HepG2 (cell line): ENCODE data around the gene PLEKHG4. TPM values are rescaled to one million over a fixed set of nuclear protein-coding genes. Genes with fewer than 3 reads are reported as not detected.
A peak's percentile ranks its signal among the peaks of the same experiment; 100 is the strongest.

ENCODE experiments used
- EED ChIP-seq: sonication (generic); formaldehyde crosslinking; IDR thresholded peaks from 2 replicates; pipeline ENCODE4 v1.5.0; 2020; ENCODE audit warnings: mild to moderate bottlenecking, missing genetic modification reagents
- HNRNPL ChIP-seq: fragments of 200-400 bp; formaldehyde crosslinking; IDR thresholded peaks from 2 replicates; pipeline ENCODE4 v1.6.1; 2017; ENCODE audit warnings: mild to moderate bottlenecking, low read depth, low read length
- KDM2A ChIP-seq: sonication (generic); formaldehyde crosslinking; IDR thresholded peaks from 2 replicates; pipeline ENCODE4 v1.4.0; 2020; ENCODE audit warnings: low read depth, missing genetic modification reagents, borderline replicate concordance
- TIGD3 ChIP-seq: sonication (generic); formaldehyde crosslinking; IDR thresholded peaks from 2 replicates; pipeline ENCODE4 v1.5.1; 2020; ENCODE audit warnings: mild to moderate bottlenecking, missing genetic modification reagents, borderline replicate concordance
- ZBTB38 ChIP-seq: sonication (generic); formaldehyde crosslinking; IDR thresholded peaks from 2 replicates; pipeline ENCODE4 v1.5.1; 2020; ENCODE audit warnings: mild to moderate bottlenecking, missing genetic modification reagents
- ZBTB40 ChIP-seq, 2 experiments: fragments of 450-650 bp in 1 of 2; sonication (generic) in 1 of 2; formaldehyde crosslinking in 1 of 2; IDR thresholded peaks; 2 replicates each; pipeline versions ENCODE4 v1.6.1 to v1.8.0; 2016 to 2022; ENCODE audit warnings: antibody characterized with exemption in 1 of 2, mild to moderate bottlenecking in 1 of 2, missing genetic modification reagents in 1 of 2
- ZNF292 ChIP-seq: sonication (generic); formaldehyde crosslinking; IDR thresholded peaks from 2 replicates; pipeline ENCODE4 v1.8.1; 2022; ENCODE audit warnings: mild to moderate bottlenecking, low read depth, missing genetic modification reagents, borderline replicate concordance
- polyA plus RNA-seq, 8 experiments: library from polyadenylated mRNA; depleted of rRNA in 3 of 8; stranded (reverse) in 7 of 8; unstranded in 1 of 8; fragments of >200 nt; fragmentation: Illumina TruSeq in 4 of 8; extraction: Trizol in 4 of 8; gene quantifications; 2 replicates each; pipeline versions ENCODE4 v1.2.1 to v1.2.3, GENCODE V29; 2011 to 2016; ENCODE audit warnings: low read depth in 4 of 8, missing spikeins in 1 of 8, mixed read lengths in 1 of 8; ENCODE audit not compliant: insufficient read depth in 1 of 8
- total RNA-seq, 5 experiments: library from RNA; depleted of rRNA; stranded (reverse); fragments of >200 nt; fragmentation: Illumina TruSeq; extraction: Trizol; gene quantifications; 2 replicates each; pipeline ENCODE4 v1.2.3, GENCODE V29; 2016; ENCODE audit warnings: low read depth in 1 of 5
- TF ChIP-seq, protein P1 (sequence below): sonication (generic); formaldehyde crosslinking; IDR thresholded peaks from 2 replicates; pipeline ENCODE4 v1.4.0; 2020; ENCODE audit warnings: missing genetic modification reagents
- TF ChIP-seq, protein P2 (sequence below): sonication (generic); formaldehyde crosslinking; IDR thresholded peaks from 2 replicates; pipeline ENCODE4; 2020; ENCODE audit warnings: missing genetic modification reagents, mild to moderate bottlenecking, borderline replicate concordance
- TF ChIP-seq, protein P3 (sequence below): sonication (generic); formaldehyde crosslinking; IDR thresholded peaks from 2 replicates; pipeline ENCODE4 v1.4.0; 2020; ENCODE audit warnings: missing genetic modification reagents

Gene PLEKHG4
- total and polyA plus RNA-seq, 2 of the 13 experiments (the other 11 are each of a cell fraction or from before 2014, with no cell fraction given), result 7.1 to 13.6 TPM

GRCh38 chr16:67249178-67250044, 29.9 kb upstream of the PLEKHG4 start (continued):
- TF ChIP-seq ZNF292 (CRISPR knock-in tag), result 0 out of 2 replicates have a peak, but pooled peaks have one; percentile 18
- TF ChIP-seq, protein P1, sequence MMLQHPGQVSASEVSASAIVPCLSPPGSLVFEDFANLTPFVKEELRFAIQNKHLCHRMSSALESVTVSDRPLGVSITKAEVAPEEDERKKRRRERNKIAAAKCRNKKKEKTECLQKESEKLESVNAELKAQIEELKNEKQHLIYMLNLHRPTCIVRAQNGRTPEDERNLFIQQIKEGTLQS (CRISPR knock-in tag), result no peak
- TF ChIP-seq HNRNPL, result 0 out of 2 replicates have a peak, but pooled peaks have one; percentile 30
- TF ChIP-seq, protein P2, sequence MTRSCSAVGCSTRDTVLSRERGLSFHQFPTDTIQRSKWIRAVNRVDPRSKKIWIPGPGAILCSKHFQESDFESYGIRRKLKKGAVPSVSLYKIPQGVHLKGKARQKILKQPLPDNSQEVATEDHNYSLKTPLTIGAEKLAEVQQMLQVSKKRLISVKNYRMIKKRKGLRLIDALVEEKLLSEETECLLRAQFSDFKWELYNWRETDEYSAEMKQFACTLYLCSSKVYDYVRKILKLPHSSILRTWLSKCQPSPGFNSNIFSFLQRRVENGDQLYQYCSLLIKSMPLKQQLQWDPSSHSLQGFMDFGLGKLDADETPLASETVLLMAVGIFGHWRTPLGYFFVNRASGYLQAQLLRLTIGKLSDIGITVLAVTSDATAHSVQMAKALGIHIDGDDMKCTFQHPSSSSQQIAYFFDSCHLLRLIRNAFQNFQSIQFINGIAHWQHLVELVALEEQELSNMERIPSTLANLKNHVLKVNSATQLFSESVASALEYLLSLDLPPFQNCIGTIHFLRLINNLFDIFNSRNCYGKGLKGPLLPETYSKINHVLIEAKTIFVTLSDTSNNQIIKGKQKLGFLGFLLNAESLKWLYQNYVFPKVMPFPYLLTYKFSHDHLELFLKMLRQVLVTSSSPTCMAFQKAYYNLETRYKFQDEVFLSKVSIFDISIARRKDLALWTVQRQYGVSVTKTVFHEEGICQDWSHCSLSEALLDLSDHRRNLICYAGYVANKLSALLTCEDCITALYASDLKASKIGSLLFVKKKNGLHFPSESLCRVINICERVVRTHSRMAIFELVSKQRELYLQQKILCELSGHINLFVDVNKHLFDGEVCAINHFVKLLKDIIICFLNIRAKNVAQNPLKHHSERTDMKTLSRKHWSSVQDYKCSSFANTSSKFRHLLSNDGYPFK (CRISPR knock-in tag), result peak; percentile 22; the same call in 1 of the 2 replicates
- no peak for TF ChIP-seq TIGD3
- TF ChIP-seq KDM2A (CRISPR knock-in tag), result peak; percentile 64; the same call in 1 of the 2 replicates
- TF ChIP-seq ZBTB38 (CRISPR knock-in tag), result peak; percentile 16; the same call in 1 of the 2 replicates
- TF ChIP-seq EED, result peak; percentile 74; the same call in 1 of the 2 replicates
- TF ChIP-seq ZBTB40 (IDR thresholded peaks at IDR 0.05), result no peak
- TF ChIP-seq ZBTB40 (CRISPR knock-in tag; IDR thresholded peaks at IDR 0.05), result 0 out of 2 replicates have a peak, but pooled peaks have one; percentile 13
- TF ChIP-seq, protein P3, sequence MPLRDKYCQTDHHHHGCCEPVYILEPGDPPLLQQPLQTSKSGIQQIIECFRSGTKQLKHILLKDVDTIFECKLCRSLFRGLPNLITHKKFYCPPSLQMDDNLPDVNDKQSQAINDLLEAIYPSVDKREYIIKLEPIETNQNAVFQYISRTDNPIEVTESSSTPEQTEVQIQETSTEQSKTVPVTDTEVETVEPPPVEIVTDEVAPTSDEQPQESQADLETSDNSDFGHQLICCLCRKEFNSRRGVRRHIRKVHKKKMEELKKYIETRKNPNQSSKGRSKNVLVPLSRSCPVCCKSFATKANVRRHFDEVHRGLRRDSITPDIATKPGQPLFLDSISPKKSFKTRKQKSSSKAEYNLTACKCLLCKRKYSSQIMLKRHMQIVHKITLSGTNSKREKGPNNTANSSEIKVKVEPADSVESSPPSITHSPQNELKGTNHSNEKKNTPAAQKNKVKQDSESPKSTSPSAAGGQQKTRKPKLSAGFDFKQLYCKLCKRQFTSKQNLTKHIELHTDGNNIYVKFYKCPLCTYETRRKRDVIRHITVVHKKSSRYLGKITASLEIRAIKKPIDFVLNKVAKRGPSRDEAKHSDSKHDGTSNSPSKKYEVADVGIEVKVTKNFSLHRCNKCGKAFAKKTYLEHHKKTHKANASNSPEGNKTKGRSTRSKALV (CRISPR knock-in tag), result 0 out of 2 replicates have a peak, but pooled peaks have one; percentile 37
